Thyroid gland (tissue), 4 donors: ENCODE results near the gene KIFC3.

Experiments used
- CTCF ChIP-seq, 6 experiments: fragments of 200-600 bp in 3 of 6; fragments of 450-650 bp in 3 of 6; sonication (generic) in 3 of 6; IDR thresholded peaks; one replicate each; pipeline ENCODE4 v1.5.1; 2016 to 2019; ENCODE audit warnings: antibody characterized with exemption in 6 of 6, mild to moderate bottlenecking in 2 of 6, inconsistent platforms in 1 of 6, moderate library complexity in 1 of 6
- POLR2A ChIP-seq, 2 donors: fragments of 450-650 bp; IDR thresholded peaks; one replicate each; pipeline ENCODE4 v1.6.1; 2017; ENCODE audit warnings: antibody characterized with exemption in 2 of 2, mild to moderate bottlenecking in 2 of 2, moderate library complexity in 1 of 2

DNA sequence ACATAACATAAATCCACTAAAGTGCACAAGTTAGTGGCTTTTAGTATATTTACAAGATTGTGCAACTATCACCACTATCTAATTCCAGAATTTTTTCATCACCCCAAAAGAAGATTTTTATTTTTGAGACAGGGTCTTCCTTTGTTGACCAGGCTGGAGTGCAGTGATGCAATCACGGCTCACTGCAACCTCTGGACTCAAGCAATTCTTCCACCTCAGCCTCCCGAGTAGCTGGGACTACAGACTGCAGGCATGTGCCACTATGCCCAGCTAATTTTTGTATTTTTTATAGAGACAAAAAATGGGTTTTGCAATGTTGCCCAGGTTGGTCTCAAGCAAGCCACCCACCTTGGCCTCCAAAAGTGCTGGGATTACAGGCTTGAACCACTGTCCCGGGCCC lies 92.6 kb downstream of the KIFC3 start:
- TF ChIP-seq CTCF (IDR thresholded peaks at IDR 0.05) (no peak), POLR2A (IDR thresholded peaks at IDR 0.05) (no peak)
